T-cell (primary cell): Measurements from ENCODE around the gene HS6ST3. TPM values are rescaled to one million over a fixed set of nuclear protein-coding genes. Genes with fewer than 3 reads are reported as not detected.

Experiments used
- ATAC-seq, 4 experiments: fragments of 200-7000 bp in 3 of 4; fragments of 150-1000 bp in 1 of 4; cut with Tn5 transposase; replicated peaks in 1 of 4; 1 replicate in 3 of 4; 2 replicates in 1 of 4; pipeline ENCODE4 v1.10.0; 2021; ENCODE audit warnings: moderate library complexity in 3 of 4, mild to moderate bottlenecking in 2 of 4, moderate number of reproducible peaks in 1 of 4
- CTCF ChIA-PET, 2 donors: fragments of 300-600 bp; sonication (Branson Sonifier 250); formaldehyde crosslinking; loops; one replicate each; lab custom pipeline; 2022; ENCODE audit warnings: antibody characterized with exemption in 2 of 2; lab: Charles Lee
- POLR2A ChIA-PET, 2 donors: fragments of 300-600 bp; sonication (Branson Sonifier 250); formaldehyde crosslinking; loops; one replicate each; lab custom pipeline; 2022; ENCODE audit warnings: antibody characterized with exemption in 2 of 2; lab: Charles Lee
- DNase-seq, 35 experiments: peaks; one replicate each; pipeline versions ENCODE4 v3.0.0 to v3.0.0-alpha.2; 2013 to 2023
- H3K27ac ChIP-seq: one replicate; pipeline ENCODE4 v1.5.1; 2013; ENCODE audit warnings: low read length
- H3K27me3 ChIP-seq, 2 experiments: replicated peaks in 1 of 2; 1 replicate in 1 of 2; 2 replicates in 1 of 2; pipeline versions ENCODE4 v1.6.1 to v1.7.0; 2013; ENCODE audit warnings: low read length in 1 of 2, mixed read lengths in 1 of 2; ENCODE audit not compliant: control insufficient read depth in 2 of 2, insufficient read depth in 2 of 2; ENCODE audit errors: extremely low read depth in 1 of 2
- H3K36me3 ChIP-seq, 2 donors: 1 replicate in 1 of 2; 2 replicates in 1 of 2; pipeline versions ENCODE4 v1.6.1 to v1.7.0; 2013; ENCODE audit warnings: low read length in 1 of 2; ENCODE audit not compliant: control insufficient read depth in 2 of 2, insufficient read depth in 1 of 2; ENCODE audit errors: extremely low read depth in 1 of 2
- H3K4me1 ChIP-seq, 2 experiments: 1 replicate in 1 of 2; 2 replicates in 1 of 2; pipeline versions ENCODE4 v1.6.1 to v1.7.0; 2013; ENCODE audit warnings: low read length in 2 of 2, mixed read lengths in 1 of 2; ENCODE audit not compliant: insufficient read depth in 2 of 2, control insufficient read depth in 1 of 2; ENCODE audit errors: extremely low read depth in 1 of 2
- H3K4me3 ChIP-seq, 2 donors: 1 replicate in 1 of 2; 2 replicates in 1 of 2; pipeline versions ENCODE4 v1.5.1 to v1.7.0; 2013; ENCODE audit warnings: mild to moderate bottlenecking in 2 of 2, low read length in 1 of 2, moderate library complexity in 1 of 2; ENCODE audit not compliant: control insufficient read depth in 1 of 2; ENCODE audit errors: extremely low read depth in 1 of 2
- H3K9me3 ChIP-seq: 2 replicates; pipeline ENCODE4 v1.7.0; 2013
- H3K27ac Mint-ChIP-seq, 2 donors: one replicate each; pipeline ENCODE4 v1.8.0; 2020 to 2021; ENCODE audit warnings: mild to moderate bottlenecking in 2 of 2, mixed read lengths in 2 of 2
- H3K27me3 Mint-ChIP-seq, 2 donors: one replicate each; pipeline ENCODE4 v1.8.0; 2021 to 2022; ENCODE audit warnings: mixed read lengths in 2 of 2
- H3K36me3 Mint-ChIP-seq: one replicate; pipeline ENCODE4 v1.8.0; 2021; ENCODE audit warnings: mixed read lengths
- H3K4me1 Mint-ChIP-seq, 3 donors: one replicate each; pipeline ENCODE4 v1.8.0; 2020 to 2022; ENCODE audit warnings: mixed read lengths in 3 of 3, mild to moderate bottlenecking in 1 of 3
- H3K4me3 Mint-ChIP-seq, 3 donors: one replicate each; pipeline ENCODE4 v1.8.0; 2020 to 2022; ENCODE audit warnings: mild to moderate bottlenecking in 3 of 3, mixed read lengths in 3 of 3, moderate library complexity in 3 of 3
- H3K9me3 Mint-ChIP-seq, 3 donors: one replicate each; pipeline ENCODE4 v1.8.0; 2020 to 2022; ENCODE audit warnings: mixed read lengths in 3 of 3
- WGBS: methylation state at CpG from one replicate; pipeline ENCODE4 v1.1.5; 2013; ENCODE audit warnings: missing lambda C conversion rate; ENCODE audit not compliant: insufficient coverage; 5-methylcytosine and 5-hydroxymethylcytosine counted together
- total RNA-seq, 35 experiments: library from RNA in 6 of 35; stranded (reverse) in 6 of 35; fragments of 120-200 nt in 1 of 35; gene quantifications; one replicate each; pipeline versions ENCODE4 v1.2.1 to v1.2.4 and lab custom pipeline; 2013 to 2026

The HS6ST3 gene
- total RNA-seq, 5 donors from 2014 or later (not counting 1 experiment from before 2014, with no cell fraction given), result not detected

GRCh38 chr13:96782186-96782585 is 692.3 kb downstream of the HS6ST3 start:
- Mint-ChIP-seq H3K36me3 (no peaks in the 10 kb centered on the region), H3K27me3 (no peaks in the 10 kb centered on the region), H3K27ac (no peak overlapping the region), H3K9me3 (peaks cover 9 to 25% (median 19%) of the 10 kb centered on the region in 3 donors), H3K4me1 (no peaks in the 10 kb centered on the region), H3K4me3 (no peak overlapping the region)
- H3K27me3 ChIP-seq, result no peaks in the 10 kb centered on the region
- ChIA-PET POLR2A (no interaction called here), CTCF (no interaction called here)
- H3K4me3 ChIP-seq, result no peak overlapping the region
- H3K27ac ChIP-seq, result no peak overlapping the region
- WGBS, result 85% methylated on average over 2 of the region's 5 CpGs
- H3K9me3 ChIP-seq, result no peaks in the 10 kb centered on the region
- DNase-seq, result no peak
- no peaks in the 10 kb centered on the region for H3K4me1 ChIP-seq
- no peak for ATAC-seq
- H3K36me3 ChIP-seq, result no peaks in the 10 kb centered on the region

GRCh38 chr13:96783057-96783456 is 693.1 kb downstream of the HS6ST3 start:
- H3K4me1 ChIP-seq, result no peaks in the 10 kb centered on the region
- H3K9me3 Mint-ChIP-seq, result peaks cover 6 to 19% (median 18%) of the 10 kb centered on the region in 3 donors
- H3K4me3 ChIP-seq, result no peak overlapping the region
- no CpG with 5 or more reads among the region's 2 CpGs for WGBS
- H3K4me3 Mint-ChIP-seq, result no peak overlapping the region
- no peaks in the 10 kb centered on the region for H3K36me3 Mint-ChIP-seq
- no peak for DNase-seq
- no peaks in the 10 kb centered on the region for H3K4me1 Mint-ChIP-seq
- H3K27me3 ChIP-seq, result no peaks in the 10 kb centered on the region
- no peak for ATAC-seq
- H3K36me3 ChIP-seq, result no peaks in the 10 kb centered on the region
- H3K27me3 Mint-ChIP-seq, result no peaks in the 10 kb centered on the region
- CTCF ChIA-PET, result no interaction called here
- H3K27ac ChIP-seq, result no peak overlapping the region
- POLR2A ChIA-PET, result no interaction called here
- no peak overlapping the region for H3K27ac Mint-ChIP-seq
- no peaks in the 10 kb centered on the region for H3K9me3 ChIP-seq

GRCh38 chr13:96783511-96783910 is 693.6 kb downstream of the HS6ST3 start:
- no peak overlapping the region for H3K27ac Mint-ChIP-seq
- no CpG with 5 or more reads among the region's 3 CpGs for WGBS
- ATAC-seq, result no peak
- POLR2A ChIA-PET, result no interaction called here
- CTCF ChIA-PET, result no interaction called here
- H3K27ac ChIP-seq, result no peak overlapping the region
- H3K27me3 ChIP-seq, result no peaks in the 10 kb centered on the region
- H3K4me3 ChIP-seq, result no peak overlapping the region
- DNase-seq, result no peak
- H3K4me1 Mint-ChIP-seq, result no peaks in the 10 kb centered on the region
- H3K27me3 Mint-ChIP-seq, result no peaks in the 10 kb centered on the region
- no peaks in the 10 kb centered on the region for H3K9me3 ChIP-seq
- no peaks in the 10 kb centered on the region for H3K36me3 Mint-ChIP-seq
- no peaks in the 10 kb centered on the region for H3K4me1 ChIP-seq
- no peak overlapping the region for H3K4me3 Mint-ChIP-seq
- no peaks in the 10 kb centered on the region for H3K36me3 ChIP-seq
- H3K9me3 Mint-ChIP-seq, result peaks cover 8 to 18% (median 17%) of the 10 kb centered on the region in 3 donors

- Histone ChIP-seq H3K27ac (no peak overlapping the region), H3K4me3 (no peak overlapping the region), H3K4me1 (no peaks in the 10 kb centered on the region), H3K9me3 (no peaks in the 10 kb centered on the region), H3K36me3 (no peaks in the 10 kb centered on the region), H3K27me3 (no peaks in the 10 kb centered on the region)
- POLR2A ChIA-PET, result no interaction called here
- no peak overlapping the region for H3K4me3 Mint-ChIP-seq
- DNase-seq (no peak), ATAC-seq (no peak)
- H3K27ac Mint-ChIP-seq, result no peak overlapping the region
- CTCF ChIA-PET, result no interaction called here
- 83% methylated on average over 3 of the region's 3 CpGs for WGBS
- peaks cover 9 to 10% (median 10%) of the 10 kb centered on the region in 3 donors for H3K9me3 Mint-ChIP-seq
- H3K27me3 Mint-ChIP-seq, result no peaks in the 10 kb centered on the region
- H3K4me1 Mint-ChIP-seq, result no peaks in the 10 kb centered on the region
- no peaks in the 10 kb centered on the region for H3K36me3 Mint-ChIP-seq
Observed at GRCh38 chr13:96785986-96786385, 696.1 kb downstream of the HS6ST3 start.

GRCh38 chr13:96792188-96792587 is 702.3 kb downstream of the HS6ST3 start:
- 83% methylated on average over 1 of the region's 3 CpGs for WGBS
- Histone ChIP-seq H3K4me3 (no peak overlapping the region), H3K4me1 (no peaks in the 10 kb centered on the region), H3K9me3 (no peaks in the 10 kb centered on the region), H3K36me3 (no peaks in the 10 kb centered on the region), H3K27ac (no peak overlapping the region), H3K27me3 (no peaks in the 10 kb centered on the region)
- peaks cover 4 to 7% (median 5%) of the 10 kb centered on the region in 3 donors for H3K9me3 Mint-ChIP-seq
- ATAC-seq (no peak), DNase-seq (no peak)
- H3K27me3 Mint-ChIP-seq, result no peaks in the 10 kb centered on the region
- ChIA-PET POLR2A (no interaction called here), CTCF (no interaction called here)
- H3K4me3 Mint-ChIP-seq, result no peak overlapping the region
- no peak overlapping the region for H3K27ac Mint-ChIP-seq
- H3K4me1 Mint-ChIP-seq, result no peaks in the 10 kb centered on the region
- no peaks in the 10 kb centered on the region for H3K36me3 Mint-ChIP-seq

GRCh38 chr13:96792736-96793403 is 703.0 kb downstream of the HS6ST3 start:
- Histone ChIP-seq H3K27me3 (no peaks in the 10 kb centered on the region), H3K4me1 (no peaks in the 10 kb centered on the region), H3K36me3 (no peaks in the 10 kb centered on the region), H3K9me3 (no peaks in the 10 kb centered on the region), H3K4me3 (no peak overlapping the region), H3K27ac (no peak overlapping the region)
- no peak for DNase-seq
- no peak for ATAC-seq
- no CpG with 5 or more reads among the region's 8 CpGs for WGBS
- ChIA-PET POLR2A (no interaction called here), CTCF (no interaction called here)
- no peaks in the 10 kb centered on the region for H3K36me3 Mint-ChIP-seq
- no peaks in the 10 kb centered on the region for H3K4me1 Mint-ChIP-seq
- H3K4me3 Mint-ChIP-seq, result no peak overlapping the region
- peaks cover 4 to 7% (median 4%) of the 10 kb centered on the region in 3 donors for H3K9me3 Mint-ChIP-seq
- no peak overlapping the region for H3K27ac Mint-ChIP-seq
- H3K27me3 Mint-ChIP-seq, result no peaks in the 10 kb centered on the region

GRCh38 chr13:96793404-96793755 is 703.5 kb downstream of the HS6ST3 start:
- no peak for ATAC-seq
- no peaks in the 10 kb centered on the region for H3K9me3 ChIP-seq
- H3K4me3 ChIP-seq, result no peak overlapping the region
- no peaks in the 10 kb centered on the region for H3K27me3 ChIP-seq
- Mint-ChIP-seq H3K36me3 (no peaks in the 10 kb centered on the region), H3K9me3 (peaks cover 0 to 4% (median 2%) of the 10 kb centered on the region in 3 donors), H3K27me3 (no peaks in the 10 kb centered on the region), H3K27ac (no peak overlapping the region), H3K4me3 (no peak overlapping the region), H3K4me1 (no peaks in the 10 kb centered on the region)
- DNase-seq, result no peak
- no CpG with 5 or more reads among the region's 4 CpGs for WGBS
- no peaks in the 10 kb centered on the region for H3K36me3 ChIP-seq
- H3K4me1 ChIP-seq, result no peaks in the 10 kb centered on the region
- POLR2A ChIA-PET, result no interaction called here
- H3K27ac ChIP-seq, result no peak overlapping the region
- CTCF ChIA-PET, result no interaction called here
